Ammon's horn (tissue), 1 donor: ENCODE results near the gene MANSC4.
A peak's percentile ranks its signal among the peaks of the same experiment; 100 is the strongest.

Source experiments
- DNase-seq: peaks from one replicate; pipeline ENCODE4 v3.0.0-alpha.2; 2016; ENCODE audit warnings: low spot score

Gene MANSC4

DNA sequence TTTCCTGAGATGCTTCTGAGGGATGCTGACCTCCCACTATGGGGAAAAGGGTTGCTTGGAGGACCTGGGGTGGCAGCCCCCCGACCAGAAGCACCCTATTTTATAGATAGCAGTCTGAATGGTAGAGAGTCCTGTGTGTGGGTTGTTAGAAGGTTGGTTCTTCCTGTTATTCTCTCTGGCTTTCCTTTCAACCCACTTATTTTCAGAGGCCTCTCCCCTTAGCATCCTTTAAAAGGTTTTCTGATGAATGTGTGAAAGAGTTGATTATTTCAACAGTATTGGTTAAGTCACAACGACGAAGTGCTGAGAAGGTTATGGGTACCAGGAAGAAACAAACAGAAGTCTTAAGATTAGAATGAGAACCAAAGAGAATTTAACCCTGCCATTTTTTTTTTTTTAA, 20.8 kb upstream of the MANSC4 start:
- DNase-seq = no peak

- DNase-seq = no peak
Observed at GRCh38 chr12:27797301-27798025, 17.4 kb upstream of the MANSC4 start.

DNA sequence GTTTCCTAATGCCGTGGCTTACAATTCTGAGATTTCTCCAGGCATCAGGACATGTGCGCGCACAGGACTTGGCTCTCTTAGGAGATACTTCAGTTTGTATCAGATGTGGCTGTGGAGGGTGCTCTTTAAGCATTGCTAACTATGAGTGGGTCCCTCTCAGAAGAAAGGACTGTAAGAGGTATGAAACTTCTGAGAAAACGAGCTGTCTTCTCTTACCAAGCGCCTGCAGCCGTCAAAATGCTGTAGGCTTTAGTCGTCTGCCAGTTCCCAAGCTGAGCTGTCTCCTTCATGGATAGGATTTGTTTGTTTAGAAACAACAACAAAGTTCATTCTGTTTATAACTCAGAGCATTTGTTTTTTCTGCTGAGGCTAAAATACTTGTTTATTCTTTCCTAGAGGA, 16.1 kb upstream of the MANSC4 start:
- peak; percentile 7 for DNase-seq

GRCh38 chr12:27794818-27795584, 15.0 kb upstream of the MANSC4 start:
- no peak for DNase-seq

GRCh38 chr12:27790179-27790578, 10.1 kb upstream of the MANSC4 start:
- DNase-seq = no peak

DNA sequence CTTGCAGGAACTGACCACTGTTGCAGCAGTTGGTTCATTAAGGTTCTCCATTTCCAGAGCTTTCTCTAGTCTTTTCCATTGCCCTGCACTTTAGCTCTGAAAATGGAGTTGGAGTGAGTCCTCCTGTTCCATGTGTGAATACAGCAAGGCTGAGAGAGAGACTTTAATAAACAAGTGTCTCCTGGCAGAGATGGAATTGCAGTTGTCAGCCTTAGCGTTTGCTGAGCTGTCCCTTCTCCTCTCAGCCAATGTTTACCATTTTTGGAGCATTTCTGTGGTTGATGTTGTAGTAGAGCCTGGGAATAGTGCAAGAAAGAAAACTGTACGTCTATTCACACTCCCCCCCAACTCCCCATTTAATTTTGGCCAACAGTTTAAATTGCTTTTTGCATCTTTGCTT, 7.5 kb upstream of the MANSC4 start:
- no peak for DNase-seq

DNA sequence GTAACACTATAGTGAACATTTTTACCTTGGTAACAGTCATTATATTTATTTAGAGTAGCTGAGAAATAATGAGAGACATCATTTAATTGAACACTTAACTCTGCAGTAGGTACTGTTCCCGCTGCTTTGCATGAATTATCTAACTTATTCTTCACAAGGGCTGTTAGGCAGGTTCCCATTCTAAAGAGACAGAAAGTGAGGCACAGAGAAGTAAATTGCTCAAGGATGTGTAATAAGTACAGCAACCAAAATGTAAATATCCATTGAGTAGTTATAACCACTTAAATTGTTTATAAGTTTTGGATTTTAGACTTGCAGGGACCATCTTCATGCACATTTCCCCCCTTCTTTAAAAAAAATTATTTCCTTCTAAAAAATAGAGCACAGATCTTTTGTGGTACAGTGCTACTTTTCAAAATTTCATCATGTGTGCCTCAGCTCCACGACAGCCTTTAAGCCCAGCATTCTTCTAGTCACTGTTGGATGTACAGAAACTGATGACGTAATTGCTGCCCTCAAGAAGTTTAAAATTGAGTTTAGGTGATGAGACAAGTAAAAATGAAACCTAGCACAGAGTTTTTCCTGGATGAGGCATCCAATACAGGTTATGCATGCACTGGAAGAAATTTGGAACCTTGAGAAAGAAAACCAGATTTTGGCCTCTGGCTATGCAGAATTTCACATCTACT, 6.0 kb upstream of the MANSC4 start:
- no peak for DNase-seq

DNA sequence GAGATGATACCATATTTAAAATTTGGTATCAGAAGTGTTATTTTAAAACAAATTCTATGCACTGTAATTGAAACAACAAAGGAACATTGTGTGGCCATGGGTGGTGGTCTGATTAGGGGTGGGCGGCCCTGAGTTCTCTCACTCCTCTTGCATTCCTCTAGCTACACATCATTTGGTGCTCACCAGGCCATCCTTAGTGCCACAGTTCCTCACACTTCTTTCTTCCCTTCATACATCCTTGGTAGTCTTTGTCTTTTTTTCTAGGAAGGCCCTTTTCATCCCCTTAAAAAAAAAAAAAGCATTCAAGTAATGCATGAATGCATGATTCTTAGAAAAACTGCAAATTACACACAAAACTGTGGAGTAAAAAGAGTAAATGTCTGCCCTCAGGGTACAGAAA, 2.4 kb upstream of the MANSC4 start:
- no peak for DNase-seq

DNA sequence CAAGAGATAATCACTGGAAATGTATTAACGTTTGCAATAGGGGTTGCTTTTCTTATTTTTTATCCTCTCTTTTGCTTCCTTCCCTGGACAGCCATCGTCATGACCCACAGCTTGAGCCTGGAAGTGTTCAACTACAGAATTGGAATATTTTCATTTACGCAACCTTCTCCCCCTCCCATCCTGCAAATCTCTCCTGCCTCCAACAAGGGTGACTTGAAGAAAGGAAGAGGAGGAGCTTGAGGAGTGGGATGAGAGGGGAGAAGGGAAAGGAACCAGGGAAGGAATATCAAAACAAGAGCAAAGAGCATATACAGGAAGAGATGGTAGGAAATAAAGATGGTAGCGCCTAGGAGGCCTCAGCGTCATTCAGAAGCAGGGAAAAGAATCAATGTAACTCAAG, 1.6 kb upstream of the MANSC4 start:
- peak; percentile 5 for DNase-seq

DNA sequence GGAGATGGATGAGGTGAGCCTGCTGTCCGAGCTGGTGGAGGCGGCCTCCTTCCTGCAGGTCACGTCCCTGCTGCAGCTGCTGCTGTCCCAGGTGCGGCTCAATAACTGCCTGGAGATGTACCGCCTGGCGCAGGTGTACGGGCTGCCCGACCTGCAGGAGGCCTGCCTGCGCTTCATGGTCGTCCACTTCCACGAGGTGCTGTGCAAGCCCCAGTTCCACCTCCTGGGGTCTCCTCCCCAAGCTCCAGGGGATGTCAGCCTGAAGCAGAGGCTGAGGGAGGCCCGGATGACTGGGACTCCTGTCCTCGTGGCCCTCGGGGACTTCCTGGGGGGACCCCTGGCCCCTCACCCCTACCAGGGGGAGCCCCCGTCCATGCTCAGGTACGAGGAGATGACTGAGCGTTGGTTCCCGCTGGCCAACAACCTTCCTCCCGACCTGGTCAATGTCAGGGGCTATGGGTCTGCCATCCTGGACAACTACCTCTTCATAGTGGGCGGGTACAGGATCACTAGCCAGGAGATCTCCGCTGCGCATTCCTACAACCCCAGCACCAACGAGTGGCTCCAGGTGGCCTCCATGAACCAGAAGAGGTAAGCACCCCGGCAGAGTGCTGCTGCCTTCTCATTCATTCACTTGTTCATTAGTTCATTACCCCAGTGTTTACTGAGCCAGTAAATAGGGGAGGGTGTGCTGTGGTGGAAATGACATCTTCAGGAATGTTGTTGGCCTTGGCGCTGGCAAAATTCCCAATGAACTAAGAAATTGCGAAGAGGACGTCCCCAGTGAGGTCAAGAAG, 774 bp upstream of the MANSC4 start:
- DNase-seq = peak; percentile 41

- peak; percentile 69 for DNase-seq
Observed at GRCh38 chr12:27779416-27779919, 568 bp downstream of the MANSC4 start.

DNA sequence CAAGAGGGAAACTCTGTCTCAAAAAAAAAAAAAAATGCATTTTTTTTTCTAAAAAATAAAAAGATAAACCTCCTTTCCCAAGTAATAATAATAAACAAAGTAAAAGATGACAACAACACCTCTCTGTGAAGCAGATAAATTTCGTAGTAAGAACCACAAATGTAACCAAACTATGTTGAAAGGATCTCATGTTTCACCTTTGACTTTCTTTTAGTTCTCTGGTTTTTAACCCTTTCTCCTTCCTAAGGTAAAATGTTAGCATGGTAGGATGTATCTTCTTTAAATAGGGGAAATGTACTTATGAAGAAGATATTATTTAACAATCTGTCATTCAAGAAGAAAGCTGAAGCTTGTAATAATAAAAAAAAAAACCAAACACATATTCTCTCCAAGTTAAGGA, 1.8 kb downstream of the MANSC4 start:
- DNase-seq = no peak

DNA sequence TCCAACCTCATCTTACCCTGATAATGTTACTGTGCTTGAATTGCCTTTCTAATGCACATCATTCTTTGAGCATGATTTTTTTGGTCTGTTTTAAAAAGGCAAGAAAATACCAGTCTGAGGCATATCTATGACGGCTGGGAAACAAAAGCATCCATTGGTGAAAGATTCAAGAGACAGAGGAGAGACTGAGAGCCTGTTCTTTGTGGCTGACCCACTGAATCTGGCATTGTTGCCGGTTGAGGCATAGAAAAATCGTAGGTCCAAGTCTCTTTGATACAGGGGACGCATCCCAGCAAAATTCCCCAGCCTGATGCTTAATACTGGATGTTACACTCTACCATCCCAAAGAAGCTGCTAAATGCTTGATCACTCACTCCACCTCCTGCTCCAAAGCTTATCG, 2.9 kb downstream of the MANSC4 start:
- peak; percentile 71 for DNase-seq

DNA sequence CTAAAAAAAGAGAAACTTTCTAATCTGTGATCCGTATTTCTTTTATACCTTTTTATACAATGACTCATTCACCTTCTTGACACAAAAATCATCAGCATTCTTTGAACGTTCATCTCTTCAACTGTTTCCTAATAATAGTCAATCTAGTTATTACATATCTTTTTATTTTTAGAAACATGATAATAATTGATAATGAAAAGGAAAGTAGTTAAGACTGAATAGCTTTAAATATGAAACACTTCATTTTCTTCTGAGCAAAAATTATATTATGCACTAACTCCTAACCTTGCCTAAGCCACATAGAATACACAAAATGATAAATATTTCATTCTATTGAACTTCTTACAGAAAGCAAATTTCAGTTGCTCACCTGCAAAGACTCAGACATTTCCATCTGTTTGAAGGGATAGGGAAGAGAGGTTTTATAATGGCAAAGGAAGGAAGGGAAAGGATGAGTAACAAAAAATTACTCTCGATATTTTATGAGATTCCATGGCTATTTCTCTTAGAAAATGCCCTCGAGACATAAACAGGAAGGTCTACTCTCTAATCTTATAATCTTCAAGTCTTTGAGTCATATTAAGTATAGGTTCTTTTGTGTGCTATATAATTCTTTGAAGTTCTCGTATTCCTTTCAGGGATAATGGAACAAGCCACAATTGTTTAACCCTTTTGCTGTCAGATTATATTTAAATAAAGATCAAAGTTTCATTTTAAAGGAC, 7.5 kb downstream of the MANSC4 start:
- no peak for DNase-seq

DNA sequence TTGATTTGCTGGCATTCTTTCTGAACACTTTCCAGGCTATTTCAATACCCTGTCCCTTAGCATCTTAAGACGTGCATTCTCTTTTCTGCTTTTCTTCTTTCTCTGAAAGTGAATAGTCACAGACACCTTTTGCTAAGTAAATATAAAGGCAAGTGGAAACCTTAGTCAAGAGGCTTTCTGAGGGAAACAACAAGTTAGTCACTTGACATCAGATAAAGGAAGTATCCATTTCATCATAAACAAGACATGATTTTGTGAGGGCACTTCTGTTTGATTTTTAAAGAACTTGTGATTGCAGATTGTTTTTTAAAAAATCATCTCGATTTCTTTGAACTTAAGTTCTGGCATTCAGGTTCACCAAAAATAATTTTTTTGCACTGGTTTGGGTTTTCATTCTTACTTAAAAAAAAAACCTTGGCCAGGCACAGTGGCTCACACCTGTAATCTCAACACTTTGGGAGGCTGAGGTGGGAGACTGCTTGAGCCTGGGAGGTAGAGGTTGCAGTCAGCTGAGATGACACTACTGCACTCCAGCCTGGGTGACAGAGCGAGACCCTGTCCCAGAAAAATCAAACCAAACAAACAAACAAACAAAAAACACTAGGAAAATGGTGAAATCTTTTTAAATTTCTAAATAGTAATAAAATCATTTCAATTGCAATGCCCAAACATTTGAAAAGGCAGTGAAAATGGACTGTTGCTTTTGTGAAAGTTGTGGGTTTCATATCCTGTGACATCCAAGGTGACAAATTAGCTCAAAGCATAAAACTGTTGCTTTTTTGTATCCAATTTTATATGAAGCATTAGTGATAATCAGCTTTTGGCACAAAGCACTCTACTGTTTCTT, 8.3 kb downstream of the MANSC4 start:
- no peak for DNase-seq

- no peak for DNase-seq
Observed at GRCh38 chr12:27769142-27769673, 10.8 kb downstream of the MANSC4 start.

GRCh38 chr12:27766587-27766986, 13.4 kb downstream of the MANSC4 start:
- DNase-seq = no peak

DNA sequence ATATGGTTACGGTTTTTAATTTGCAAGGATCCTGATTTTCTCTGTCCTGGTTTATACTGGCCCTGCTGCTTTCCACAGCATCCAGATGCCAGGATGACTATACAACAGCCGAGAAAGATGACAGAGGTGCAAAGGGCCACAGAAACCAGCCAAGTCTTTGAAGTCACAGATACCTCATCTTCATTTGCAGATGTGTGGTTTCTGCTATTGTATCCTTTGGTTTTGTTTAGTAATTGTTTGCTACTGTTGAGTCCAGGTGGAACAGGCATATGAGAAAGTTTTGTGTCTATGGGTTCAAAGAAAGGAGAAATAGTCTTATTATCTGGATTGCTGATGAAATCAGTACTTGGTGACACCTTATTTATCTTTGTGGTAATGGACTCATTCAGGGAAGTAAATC, 17.3 kb downstream of the MANSC4 start:
- no peak for DNase-seq

- DNase-seq = no peak
Observed at GRCh38 chr12:27756670-27757195, 23.3 kb downstream of the MANSC4 start.

DNA sequence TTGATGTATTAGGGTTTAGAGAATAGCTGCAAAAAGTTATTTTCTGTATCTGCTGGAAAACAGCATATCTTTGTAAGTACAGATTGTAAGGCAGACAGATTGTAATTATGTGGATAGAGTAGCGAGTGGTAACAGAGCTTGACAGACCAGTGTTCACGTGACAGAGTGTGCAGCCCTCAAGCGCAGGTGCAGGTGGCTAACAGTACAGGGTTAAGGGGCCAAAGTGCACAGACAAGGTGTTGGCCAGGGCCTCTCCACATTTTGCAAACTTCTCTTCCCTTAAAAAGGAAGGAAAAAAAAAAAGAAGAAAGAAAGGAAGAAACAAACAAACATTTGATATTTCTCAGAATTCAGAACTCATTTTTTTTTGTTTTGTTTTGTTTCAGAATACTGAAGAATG, 25.2 kb downstream of the MANSC4 start:
- no peak for DNase-seq
